Ascending aorta (tissue), 2 donors: ENCODE results near the gene PABPN1. TPM values are rescaled to one million over a fixed set of nuclear protein-coding genes. Genes with fewer than 3 reads are reported as not detected.

Source experiments
- DNase-seq, 2 donors: peaks; one replicate each; pipeline ENCODE4 v3.0.0-alpha.2; 2019; ENCODE audit warnings: low spot score in 2 of 2
- H3K27ac ChIP-seq, 2 donors: fragments of 200-600 bp; sonication (generic); one replicate each; pipeline ENCODE4 v1.5.1; 2016 to 2017; ENCODE audit warnings: mild to moderate bottlenecking in 1 of 2
- H3K27me3 ChIP-seq: fragments of 200-600 bp; sonication (generic); one replicate; pipeline ENCODE4 v1.5.1; 2017
- H3K36me3 ChIP-seq, 2 donors: fragments of 200-600 bp; sonication (generic); one replicate each; pipeline ENCODE4 v1.5.1; 2016
- H3K4me1 ChIP-seq, 2 donors: fragments of 200-600 bp; sonication (generic); one replicate each; pipeline ENCODE4 v1.5.1; 2016 to 2017; ENCODE audit warnings: mild to moderate bottlenecking in 1 of 2
- H3K4me3 ChIP-seq, 2 donors: fragments of 200-600 bp; sonication (generic); one replicate each; pipeline ENCODE4 v1.5.1; 2016 to 2017; ENCODE audit warnings: mild to moderate bottlenecking in 1 of 2
- H3K9me3 ChIP-seq, 2 donors: fragments of 200-600 bp; sonication (generic); one replicate each; pipeline ENCODE4 v1.5.1; 2016
- CTCF ChIP-seq, 3 experiments: fragments of 200-600 bp in 2 of 3; fragments of 450-650 bp in 1 of 3; sonication (generic) in 2 of 3; IDR thresholded peaks; one replicate each; pipeline ENCODE4 v1.5.1; 2016 to 2019; ENCODE audit warnings: antibody characterized with exemption in 3 of 3, mild to moderate bottlenecking in 1 of 3, moderate library complexity in 1 of 3
- intact Hi-C: fragments of 100-400 bp; cut with DNase I; formaldehyde crosslinking; loops from one replicate; pipeline ENCODE4 v1.15.1; 2023
- total RNA-seq: library from RNA; depleted of rRNA; stranded (reverse); fragments of >200 nt; gene quantifications from one replicate; pipeline ENCODE4 v1.1.0, GENCODE V29; 2016

Gene PABPN1
- total RNA-seq, 1 donor from 2014 or later, result 90.6 TPM

- H3K27me3 ChIP-seq, result no peaks in the 10 kb centered on the region
- H3K9me3 ChIP-seq, result no peaks in the 10 kb centered on the region
- H3K36me3 ChIP-seq, result no peaks in the 10 kb centered on the region
- peak in 1 of 2 donors; percentile 78 for DNase-seq
- peak overlapping the region; percentile 95 to 97 for H3K27ac ChIP-seq
- H3K4me3 ChIP-seq, result peak overlapping the region; percentile 65 to 86
- H3K4me1 ChIP-seq, result peaks cover 5 to 18% of the 10 kb centered on the region in 2 donors
- intact Hi-C loops, result loop anchor here (1.0 to 10.0 kb wide), 6 partner anchors 14 to 1069 kb away; partner anchors contain the start of genes HOMEZ, NGDN, PABPN1 and SLC22A17
- no peak for TF ChIP-seq CTCF (IDR thresholded peaks at IDR 0.05)
Observed at GRCh38 chr14:23365732-23366425, 44.6 kb downstream of the PABPN1 start.

DNA sequence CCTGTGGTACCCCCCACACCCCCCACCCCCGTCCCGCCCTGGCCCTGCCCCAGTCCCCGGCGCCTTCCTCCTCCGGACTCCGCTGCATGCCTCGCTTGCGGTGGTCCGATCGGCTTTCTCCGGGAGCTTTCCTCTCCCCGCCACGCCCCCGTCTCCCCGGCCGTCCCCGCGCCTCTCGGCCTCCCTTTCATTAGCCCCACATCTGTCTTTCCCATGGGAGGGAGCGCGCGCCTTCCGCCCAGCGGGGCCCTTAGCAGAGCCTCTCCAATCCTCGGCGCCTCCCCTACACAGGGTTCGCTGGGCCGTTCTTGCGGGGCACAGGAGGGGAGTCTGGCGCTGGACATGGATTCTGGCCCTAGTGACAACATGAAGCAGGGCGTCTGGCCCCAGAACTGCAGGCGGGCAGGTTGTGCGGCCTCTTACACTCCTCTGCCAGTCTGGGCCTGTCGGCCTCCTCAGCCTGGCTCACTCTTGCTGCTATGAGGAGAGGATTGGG, 45.2 kb downstream of the PABPN1 start:
- no peaks in the 10 kb centered on the region for H3K9me3 ChIP-seq
- peak overlapping the region; percentile 65 to 86 for H3K4me3 ChIP-seq
- DNase-seq, result peak in 1 of 2 donors; percentile 83
- H3K4me1 ChIP-seq, result peaks cover 5 to 18% of the 10 kb centered on the region in 2 donors
- TF ChIP-seq CTCF (IDR thresholded peaks at IDR 0.05), result no peak
- no peaks in the 10 kb centered on the region for H3K36me3 ChIP-seq
- no peaks in the 10 kb centered on the region for H3K27me3 ChIP-seq
- intact Hi-C loops, result loop anchor here (1.0 to 10.0 kb wide), 5 partner anchors 45 to 1068 kb away; partner anchors contain the start of genes HOMEZ, NGDN, PABPN1 and THTPA
- H3K27ac ChIP-seq, result peak overlapping the region; percentile 95 to 97

DNA sequence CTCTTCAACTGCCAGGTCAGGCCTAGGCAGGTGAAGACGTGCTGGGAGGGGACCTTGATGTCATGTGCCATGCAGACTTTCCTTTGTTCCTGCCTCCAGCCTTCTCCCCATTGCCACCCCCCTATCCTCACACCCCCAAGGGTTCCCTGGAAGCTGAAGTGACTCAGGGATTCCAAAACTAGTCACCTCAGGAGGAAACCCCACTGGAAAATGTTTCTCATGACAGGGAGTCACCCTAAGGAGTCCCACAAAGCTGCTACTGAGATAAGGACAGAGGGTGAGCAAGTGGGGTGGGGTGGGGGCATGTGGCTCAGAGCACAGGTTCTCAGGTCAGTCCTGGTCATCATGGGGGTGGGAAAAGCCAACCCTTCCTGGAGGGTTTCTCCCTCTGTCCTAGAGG, 49.0 kb downstream of the PABPN1 start:
- H3K9me3 ChIP-seq, result no peaks in the 10 kb centered on the region
- no peaks in the 10 kb centered on the region for H3K27me3 ChIP-seq
- H3K36me3 ChIP-seq, result no peaks in the 10 kb centered on the region
- DNase-seq, result no peak
- intact Hi-C loops, result no loop called here
- no peak overlapping the region for H3K27ac ChIP-seq
- H3K4me3 ChIP-seq, result no peak overlapping the region
- no peak for TF ChIP-seq CTCF (IDR thresholded peaks at IDR 0.05)
- H3K4me1 ChIP-seq, result peaks cover 0 to 4% of the 10 kb centered on the region in 2 donors

- Histone ChIP-seq H3K27ac (no peak overlapping the region), H3K27me3 (no peaks in the 10 kb centered on the region), H3K9me3 (no peaks in the 10 kb centered on the region), H3K36me3 (no peaks in the 10 kb centered on the region), H3K4me1 (no peaks in the 10 kb centered on the region), H3K4me3 (no peak overlapping the region)
- intact Hi-C loops, result no loop called here
- TF ChIP-seq CTCF (IDR thresholded peaks at IDR 0.05), result no peak
- DNase-seq, result no peak
Observed at GRCh38 chr14:23371865-23372264, 50.6 kb downstream of the PABPN1 start.

GRCh38 chr14:23372509-23372908, 51.3 kb downstream of the PABPN1 start, which contains the start of gene IL25:
IL25 (plus strand) TSS chr14:23372809.
- no peaks in the 10 kb centered on the region for H3K27me3 ChIP-seq
- intact Hi-C loops, result no loop called here

More at GRCh38 chr14:23372509-23372908, 51.3 kb downstream of the PABPN1 start, which contains the start of gene IL25:
- Histone ChIP-seq H3K9me3 (no peaks in the 10 kb centered on the region), H3K4me3 (no peak within 1 kb of the TSS), H3K27ac (no peak within 1 kb of the TSS), H3K36me3 (no peaks in the 10 kb centered on the region), H3K4me1 (no peaks in the 10 kb centered on the region)
- no peak for TF ChIP-seq CTCF (IDR thresholded peaks at IDR 0.05)
- no peak for DNase-seq
